Activated T-helper 2 cell treated with anti-CD3 and anti-CD28 coated beads, Interferon-gamma antibody, Interleukin-2, Interleukin-4, amounts not matched to agents 10 μg/mL and 5 μg/mL and 100 μg/mL, durations not matched to agents 14 hours and 24 hours and 36 hours (primary cell): Measurements from ENCODE around the gene AGER. TPM values are rescaled to one million over a fixed set of nuclear protein-coding genes. Genes with fewer than 3 reads are reported as not detected.

Experiments used
- DNase-seq: peaks from one replicate; pipeline ENCODE4 v3.0.0; 2021; ENCODE audit warnings: low spot score
- H3K27ac Mint-ChIP-seq: one replicate; pipeline ENCODE4 v1.8.0; 2021; ENCODE audit warnings: mixed read lengths
- H3K27me3 Mint-ChIP-seq: one replicate; pipeline ENCODE4 v1.8.0; 2021; ENCODE audit warnings: low read depth, mixed read lengths
- H3K36me3 Mint-ChIP-seq: one replicate; pipeline ENCODE4 v1.8.0; 2021; ENCODE audit warnings: low read depth, mixed read lengths
- H3K4me1 Mint-ChIP-seq: one replicate; pipeline ENCODE4 v1.8.0; 2021; ENCODE audit warnings: low read depth, mixed read lengths
- H3K4me3 Mint-ChIP-seq: one replicate; pipeline ENCODE4 v1.8.0; 2021; ENCODE audit warnings: low read depth, mild to moderate bottlenecking, moderate library complexity, mixed read lengths
- H3K9me3 Mint-ChIP-seq: one replicate; pipeline ENCODE4 v1.8.0; 2021; ENCODE audit warnings: mixed read lengths
- intact Hi-C: fragments of 100-400 bp; cut with micrococcal nuclease; formaldehyde crosslinking; loops from one replicate; pipeline ENCODE4 v1.15.1; 2023
- total RNA-seq: library from RNA; stranded (reverse); gene quantifications from 2 replicates; pipeline ENCODE4 v1.2.3, GENCODE V29; 2022

AGER gene
- total RNA-seq, 1 donor from 2014 or later: 20.9 TPM

DNA sequence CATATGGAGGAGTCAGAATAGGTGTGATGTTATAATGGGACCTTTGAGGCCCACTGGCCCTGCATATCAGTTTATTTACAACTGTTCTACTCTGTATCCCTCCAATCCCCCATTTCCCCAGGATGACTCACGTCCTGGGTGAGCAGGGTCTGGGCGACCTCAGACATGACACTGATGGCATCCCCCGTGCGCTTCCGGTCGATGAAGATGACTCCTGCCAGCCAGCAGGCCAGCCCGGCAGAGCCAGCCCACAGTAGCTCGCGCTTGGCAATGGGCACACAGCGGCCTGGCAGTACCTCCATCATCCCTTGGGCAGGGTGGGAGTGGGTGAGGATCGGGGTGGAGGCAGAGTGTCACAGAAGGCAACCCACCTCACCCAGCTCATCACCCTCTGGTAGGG, 13.8 kb downstream of the AGER start:
- H3K27ac Mint-ChIP-seq: no peak overlapping the region
- peaks cover 18% of the 10 kb centered on the region for H3K4me1 Mint-ChIP-seq
- intact Hi-C loops: loop anchor here (10.0 kb wide), 2 partner anchors 335 to 515 kb away; partner anchors contain the start of genes APOM and BAG6
- DNase-seq: no peak
- H3K36me3 Mint-ChIP-seq: peaks cover 25% of the 10 kb centered on the region
- no peaks in the 10 kb centered on the region for H3K9me3 Mint-ChIP-seq
- H3K4me3 Mint-ChIP-seq: no peak overlapping the region
- H3K27me3 Mint-ChIP-seq: no peaks in the 10 kb centered on the region

DNA sequence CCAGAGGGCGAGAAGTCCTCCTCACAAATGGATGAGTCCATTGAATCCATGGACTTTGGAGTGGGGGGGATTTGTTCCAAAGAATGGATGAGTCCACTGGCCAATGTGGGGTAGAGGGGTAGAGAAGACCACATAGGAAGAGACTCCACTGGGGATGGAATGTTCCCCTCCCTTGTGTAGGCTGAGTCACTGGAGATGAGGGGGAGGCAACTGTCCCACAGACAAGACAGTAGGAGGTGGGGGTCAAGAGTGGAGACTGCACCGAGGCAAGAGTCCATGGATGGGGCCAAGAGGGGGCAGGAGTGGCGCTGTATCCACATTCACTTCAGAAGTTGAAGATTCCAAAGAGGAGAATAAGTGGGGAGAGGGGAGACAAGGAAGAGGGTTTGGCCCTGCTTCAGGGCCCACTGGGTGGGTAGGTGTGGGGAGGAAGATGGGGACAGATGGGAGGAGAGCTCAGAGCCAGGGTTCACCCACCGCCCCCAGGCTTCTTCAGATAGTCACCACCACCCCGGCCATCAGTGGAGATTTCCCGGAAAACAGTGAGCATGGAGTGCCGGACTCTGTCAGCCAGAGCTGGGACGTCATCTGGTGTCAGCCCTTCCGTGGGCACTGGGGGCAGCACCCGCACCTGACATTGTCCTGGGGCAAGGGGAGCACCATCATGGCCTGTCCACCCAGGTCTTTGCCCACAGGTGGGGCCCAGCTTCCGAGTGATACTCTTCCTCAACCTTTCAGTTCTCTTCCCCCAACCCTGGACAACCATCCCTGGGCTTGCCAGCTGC, 15.1 kb downstream of the AGER start:
- intact Hi-C loops: no loop called here
- no peak for DNase-seq
- Mint-ChIP-seq H3K36me3 (peaks cover 22% of the 10 kb centered on the region), H3K4me3 (no peak overlapping the region), H3K27me3 (no peaks in the 10 kb centered on the region), H3K4me1 (peaks cover 12% of the 10 kb centered on the region), H3K9me3 (no peaks in the 10 kb centered on the region), H3K27ac (no peak overlapping the region)

DNA sequence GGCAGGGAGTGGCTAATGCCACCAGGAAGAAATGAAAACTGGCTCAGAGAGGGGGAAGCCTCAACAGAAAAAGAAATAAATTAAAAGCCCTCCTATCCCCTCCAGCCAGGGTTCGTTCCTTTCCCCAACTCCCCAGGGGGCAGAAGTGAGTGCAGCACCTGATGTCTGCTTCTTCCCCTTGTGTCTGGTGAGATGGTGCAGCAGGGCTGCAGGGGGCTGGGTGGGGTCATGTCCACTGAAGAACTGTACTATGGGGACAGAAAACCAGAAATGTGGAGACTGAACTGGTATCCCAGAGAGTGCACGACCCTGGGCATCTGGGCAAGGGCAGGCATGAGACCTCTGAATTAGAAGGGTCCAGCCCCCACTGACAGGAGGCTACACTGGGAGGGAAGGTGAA, 15.7 kb downstream of the AGER start:
- H3K36me3 Mint-ChIP-seq: peaks cover 22% of the 10 kb centered on the region
- H3K9me3 Mint-ChIP-seq: no peaks in the 10 kb centered on the region
- DNase-seq: no peak
- H3K27ac Mint-ChIP-seq: no peak overlapping the region
- H3K4me1 Mint-ChIP-seq: peaks cover 5% of the 10 kb centered on the region
- intact Hi-C loops: no loop called here
- no peak overlapping the region for H3K4me3 Mint-ChIP-seq
- no peaks in the 10 kb centered on the region for H3K27me3 Mint-ChIP-seq

DNA sequence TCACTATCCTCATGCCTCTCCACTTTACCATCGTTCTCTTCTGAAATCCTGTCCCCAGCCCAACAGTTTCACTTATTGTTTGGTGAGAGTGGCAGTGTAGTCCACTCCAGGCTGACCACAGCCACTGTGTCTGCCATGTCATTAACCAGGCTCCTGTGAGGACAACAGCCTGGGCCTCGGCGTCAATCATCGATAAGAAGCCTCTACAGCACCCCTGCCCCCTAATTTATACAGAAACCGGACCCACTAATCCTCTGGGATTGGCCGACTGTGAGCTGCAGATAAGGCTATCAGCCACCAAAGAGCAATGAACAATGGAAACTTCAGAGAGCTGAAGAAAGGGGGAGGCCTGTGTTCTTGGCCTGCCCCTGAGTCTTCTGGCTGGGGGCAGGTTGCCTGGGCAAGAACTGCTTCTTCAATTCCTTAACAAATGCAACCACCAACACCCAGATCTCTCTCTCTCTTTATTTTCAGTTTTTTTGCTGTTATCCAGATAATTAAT, 16.2 kb downstream of the AGER start:
- peak overlapping the region; percentile 7 for H3K27ac Mint-ChIP-seq
- no peaks in the 10 kb centered on the region for H3K9me3 Mint-ChIP-seq
- no peaks in the 10 kb centered on the region for H3K27me3 Mint-ChIP-seq
- no peak for DNase-seq
- intact Hi-C loops: no loop called here
- peaks cover 3% of the 10 kb centered on the region for H3K4me1 Mint-ChIP-seq
- no peak overlapping the region for H3K4me3 Mint-ChIP-seq
- peaks cover 22% of the 10 kb centered on the region for H3K36me3 Mint-ChIP-seq

DNA sequence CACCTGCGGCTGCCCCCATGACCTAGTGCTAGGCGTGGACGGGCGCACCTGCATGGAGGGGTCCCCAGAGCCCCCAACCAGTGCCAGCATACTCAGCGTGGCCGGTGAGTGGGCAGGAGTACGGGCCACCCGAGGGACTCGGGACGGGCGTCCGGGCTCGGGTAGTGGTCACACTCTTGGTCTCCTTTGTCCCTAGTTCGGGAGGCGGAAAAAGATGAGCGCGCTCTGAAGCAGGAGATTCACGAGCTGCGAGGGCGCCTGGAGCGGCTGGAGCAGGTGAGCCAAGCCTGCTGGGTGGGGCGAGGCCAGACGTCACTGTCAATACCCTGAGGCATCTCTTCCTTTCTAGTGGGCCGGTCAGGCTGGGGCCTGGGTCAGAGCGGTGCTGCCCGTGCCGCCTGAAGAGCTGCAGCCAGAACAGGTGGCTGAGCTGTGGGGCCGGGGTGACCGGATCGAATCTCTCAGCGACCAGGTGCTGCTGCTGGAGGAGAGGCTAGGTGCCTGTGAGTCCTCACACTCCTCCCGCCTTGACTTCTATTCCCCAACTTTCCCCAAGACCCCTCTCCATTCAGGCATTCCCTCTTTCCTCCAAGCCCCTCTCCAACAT, 16.8 kb downstream of the AGER start:
- Mint-ChIP-seq H3K27me3 (no peaks in the 10 kb centered on the region), H3K27ac (no peak overlapping the region), H3K9me3 (no peaks in the 10 kb centered on the region), H3K36me3 (peaks cover 22% of the 10 kb centered on the region), H3K4me3 (no peak overlapping the region), H3K4me1 (no peaks in the 10 kb centered on the region)
- no peak for DNase-seq
- intact Hi-C loops: no loop called here

GRCh38 chr6:32166411-32167061, 17.5 kb downstream of the AGER start:
- intact Hi-C loops: no loop called here
- no peak overlapping the region for H3K4me3 Mint-ChIP-seq
- H3K36me3 Mint-ChIP-seq: peaks cover 22% of the 10 kb centered on the region
- no peaks in the 10 kb centered on the region for H3K27me3 Mint-ChIP-seq
- H3K4me1 Mint-ChIP-seq: no peaks in the 10 kb centered on the region
- no peaks in the 10 kb centered on the region for H3K9me3 Mint-ChIP-seq
- H3K27ac Mint-ChIP-seq: no peak overlapping the region
- no peak for DNase-seq

DNA sequence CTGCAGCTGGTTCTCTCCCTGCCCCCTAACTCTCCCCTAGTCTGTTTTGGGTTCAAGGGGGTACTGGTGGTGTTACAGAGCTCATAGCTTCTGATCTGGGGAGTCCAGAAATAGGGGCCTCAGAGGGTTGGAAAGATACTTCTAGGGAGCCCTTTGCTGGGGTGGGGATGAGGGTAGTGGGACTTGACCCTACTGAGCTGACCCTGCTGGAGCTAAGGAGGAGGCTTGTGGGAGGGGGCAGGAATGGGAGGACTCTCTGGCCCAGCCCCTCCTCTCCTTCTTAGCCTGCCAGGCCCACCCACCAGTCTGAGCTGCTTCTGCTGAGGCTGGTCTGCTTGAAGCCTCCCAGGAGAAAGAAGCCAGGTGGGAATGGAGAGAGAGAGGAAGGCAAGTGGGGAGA, 19.8 kb downstream of the AGER start, which contains the start of gene EGFL8:
TSS of gene EGFL8 (plus strand) at position 301 of the 400 bp plus-strand sequence. CDS start 1,571 bp downstream, outside the sequence.
- H3K27ac Mint-ChIP-seq: no peak within 1 kb of the TSS
- no peak for DNase-seq
- H3K9me3 Mint-ChIP-seq: no peaks in the 10 kb centered on the region
- no peak within 1 kb of the TSS for H3K4me3 Mint-ChIP-seq
- H3K27me3 Mint-ChIP-seq: no peaks in the 10 kb centered on the region
- H3K4me1 Mint-ChIP-seq: no peaks in the 10 kb centered on the region
- intact Hi-C loops: no loop called here
- H3K36me3 Mint-ChIP-seq: peaks cover 12% of the 10 kb centered on the region

- Mint-ChIP-seq H3K4me1 (no peaks in the 10 kb centered on the region), H3K36me3 (peaks cover 9% of the 10 kb centered on the region), H3K27me3 (no peaks in the 10 kb centered on the region), H3K27ac (no peak overlapping the region), H3K9me3 (no peaks in the 10 kb centered on the region), H3K4me3 (no peak overlapping the region)
- intact Hi-C loops: no loop called here
- no peak for DNase-seq
These were observed 20.3 kb downstream of the AGER start for GRCh38 chr6:32163559-32164258.

GRCh38 chr6:32158052-32158451, 26.0 kb downstream of the AGER start:
- H3K27me3 Mint-ChIP-seq: peaks cover 3% of the 10 kb centered on the region
- no peak overlapping the region for H3K27ac Mint-ChIP-seq
- no peak overlapping the region for H3K4me3 Mint-ChIP-seq
- intact Hi-C loops: no loop called here
- H3K36me3 Mint-ChIP-seq: peaks cover 15% of the 10 kb centered on the region
- no peaks in the 10 kb centered on the region for H3K9me3 Mint-ChIP-seq
- H3K4me1 Mint-ChIP-seq: peaks cover 9% of the 10 kb centered on the region
- DNase-seq: no peak

DNA sequence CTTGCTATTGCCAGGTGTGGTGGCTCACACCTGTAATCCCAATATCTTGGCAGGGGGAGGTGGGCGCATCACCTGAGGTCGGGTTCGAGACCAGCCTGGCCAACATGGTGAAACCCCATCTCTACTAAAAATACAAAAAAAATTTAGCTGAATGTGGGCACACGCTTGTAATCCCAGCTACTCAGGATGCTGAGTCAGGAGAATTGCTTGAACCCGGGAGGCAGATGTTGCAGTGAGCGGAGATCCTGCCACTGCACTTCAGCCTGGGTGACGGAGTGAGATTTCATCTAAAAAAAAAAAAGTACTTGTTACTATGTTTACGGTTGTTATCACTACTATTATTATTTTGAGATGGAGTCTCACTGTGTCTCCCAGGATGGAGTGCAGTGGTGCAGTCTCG, 27.2 kb downstream of the AGER start:
- Mint-ChIP-seq H3K36me3 (peaks cover 15% of the 10 kb centered on the region), H3K9me3 (no peaks in the 10 kb centered on the region), H3K4me1 (peaks cover 12% of the 10 kb centered on the region), H3K27me3 (peaks cover 13% of the 10 kb centered on the region), H3K27ac (no peak overlapping the region), H3K4me3 (no peak overlapping the region)
- DNase-seq: no peak
- intact Hi-C loops: no loop called here

- no peaks in the 10 kb centered on the region for H3K9me3 Mint-ChIP-seq
- DNase-seq: peak; percentile 55
- intact Hi-C loops: loop anchor here (1.0 to 5.0 kb wide), 4 partner anchors 22 to 68 kb away; partner anchors contain the start of genes AGPAT1 and FKBPL
- peak overlapping the region; percentile 91 for H3K4me3 Mint-ChIP-seq
- peaks cover 15% of the 10 kb centered on the region for H3K4me1 Mint-ChIP-seq
- peaks cover 28% of the 10 kb centered on the region for H3K27me3 Mint-ChIP-seq
- H3K36me3 Mint-ChIP-seq: peaks cover 15% of the 10 kb centered on the region
- peak overlapping the region; percentile 82 for H3K27ac Mint-ChIP-seq
These were observed 29.4 kb downstream of the AGER start for GRCh38 chr6:32154514-32155161.
